Spleen (tissue), 11 donors: Measurements from ENCODE around the gene PPFIA1. TPM values are rescaled to one million over a fixed set of nuclear protein-coding genes. Genes with fewer than 3 reads are reported as not detected.
A peak's percentile ranks its signal among the peaks of the same experiment; 100 is the strongest.

Experiments used
- DNase-seq: peaks from one replicate; pipeline ENCODE4 v3.0.0-alpha.2; 2020
- H3K27ac ChIP-seq, 8 donors: fragments of 200-600 bp; sonication (generic) in 7 of 8; 1 replicate in 4 of 8; 2 replicates in 4 of 8; pipeline versions ENCODE4 v1.5.0 to v1.8.0; 2016 to 2021; ENCODE audit warnings: inconsistent platforms in 4 of 8, mild to moderate bottlenecking in 4 of 8, moderate library complexity in 1 of 8
- H3K27me3 ChIP-seq, 7 donors: fragments of 200-600 bp; sonication (generic) in 6 of 7; replicated peaks in 1 of 7; 1 replicate in 4 of 7; 2 replicates in 3 of 7; pipeline versions ENCODE4 v1.5.0 to v1.8.0; 2016 to 2021; ENCODE audit warnings: inconsistent platforms in 3 of 7, mild to moderate bottlenecking in 1 of 7
- H3K36me3 ChIP-seq, 6 donors: fragments of 200-600 bp; sonication (generic) in 5 of 6; 1 replicate in 4 of 6; 2 replicates in 2 of 6; pipeline versions ENCODE4 v1.5.0 to v1.8.0; 2016 to 2021; ENCODE audit warnings: inconsistent platforms in 2 of 6
- H3K4me1 ChIP-seq, 6 donors: fragments of 200-600 bp; sonication (generic) in 5 of 6; 1 replicate in 3 of 6; 2 replicates in 3 of 6; pipeline versions ENCODE4 v1.5.0 to v1.8.0; 2016 to 2021; ENCODE audit warnings: inconsistent platforms in 3 of 6
- H3K4me3 ChIP-seq, 8 donors: fragments of 200-600 bp; sonication (generic) in 7 of 8; 1 replicate in 4 of 8; 2 replicates in 4 of 8; pipeline versions ENCODE4 v1.5.0 to v1.8.0; 2016 to 2021; ENCODE audit warnings: inconsistent platforms in 4 of 8, mild to moderate bottlenecking in 4 of 8, moderate library complexity in 2 of 8
- H3K9me3 ChIP-seq, 8 donors: fragments of 200-600 bp; sonication (generic) in 7 of 8; 1 replicate in 4 of 8; 2 replicates in 4 of 8; pipeline versions ENCODE4 v1.5.0 to v1.8.0; 2016 to 2021; ENCODE audit warnings: inconsistent platforms in 4 of 8
- CTCF ChIP-seq, 11 experiments: fragments of 200-600 bp in 7 of 11; fragments of 450-650 bp in 4 of 11; sonication (generic) in 4 of 11; IDR thresholded peaks in 8 of 11; conservative IDR thresholded peaks in 3 of 11; 1 replicate in 7 of 11; 2 replicates in 4 of 11; pipeline versions ENCODE4 v1.4.0 to v1.8.0; 2016 to 2021; ENCODE audit warnings: antibody characterized with exemption in 11 of 11, inconsistent platforms in 4 of 11, mild to moderate bottlenecking in 1 of 11
- POLR2A ChIP-seq, 3 donors: fragments of 450-650 bp; IDR thresholded peaks; one replicate each; pipeline ENCODE4 v1.5.1; 2017; ENCODE audit warnings: antibody characterized with exemption in 3 of 3, mild to moderate bottlenecking in 1 of 3
- POLR2AphosphoS5 ChIP-seq, 3 donors: sonication (generic); formaldehyde crosslinking; IDR thresholded peaks; one replicate each; pipeline ENCODE4 v1.5.1; 2017; ENCODE audit warnings: antibody characterized with exemption in 3 of 3
- WGBS, 5 donors: extraction: QIAGEN DNeasy Blood & Tissue Kit in 3 of 5; methylation state at CpG; one replicate each; pipeline versions ENCODE4 v1.1.5 to v1.1.7; 2013 to 2018; 5-methylcytosine and 5-hydroxymethylcytosine counted together
- intact Hi-C: fragments of 100-400 bp; cut with DNase I; formaldehyde crosslinking; loops from one replicate; pipeline ENCODE4 v1.15.0; 2023; ENCODE audit warnings: low total_unique reads
- polyA plus RNA-seq, 3 donors: library from polyadenylated mRNA; stranded (reverse); fragments of 200-250 nt; gene quantifications; one replicate each; pipeline ENCODE4 v1.2.1, GENCODE V29; 2013
- total RNA-seq, 7 donors: library from RNA; depleted of rRNA in 3 of 7; stranded (reverse); fragments of >200 nt in 3 of 7; fragmentation: NEBNext Ultra II Directional in 4 of 7; extraction: Animal tissue kit (Norgen Biotek cat#: 25700) in 4 of 7; gene quantifications; one replicate each; pipeline versions ENCODE4 v1.1.0 to v1.2.1, GENCODE V29; 2016 to 2021
- donor health status: healthy with polysubstance abuse.
- donor health status: DM: no; HTN: no; CAD: no; lungs with moderate emphysema.
- donor health status: DM: no; HTN: no; CAD: no.
- donor health status: Bipolar disorder and iron deficiency.
- donor health status: healthy.
- donor health status: DM: no; HTN: no; CAD: no.
- donor health status: DM: yes; HTN: yes; CAD: no.

The PPFIA1 gene
- total and polyA plus RNA-seq, 10 donors = 7.6 to 73.5 (median 55.0) TPM

GRCh38 chr11:70304208-70304603 lies 33.7 kb downstream of the PPFIA1 start:
- 78 to 96% (median 94%) methylated on average over 2 of the region's 2 CpGs for WGBS, 5 donors
- DNase-seq = no peak
- TF ChIP-seq POLR2A (IDR thresholded peaks at IDR 0.05) = no peak
- TF ChIP-seq POLR2AphosphoS5 (IDR thresholded peaks at IDR 0.05) = no peak
- TF ChIP-seq CTCF (IDR thresholded peaks at IDR 0.05 in 8 of 11, conservative IDR thresholded peaks at IDR 0.05 in 3 of 11) = no peak
- Histone ChIP-seq H3K4me1 (peaks cover 0 to 32% (median 12%) of the 10 kb centered on the region in 6 donors), H3K9me3 (no peaks in the 10 kb centered on the region), H3K36me3 (peaks cover 0 to 97% (median 9%) of the 10 kb centered on the region in 6 donors), H3K27me3 (no peaks in the 10 kb centered on the region), H3K27ac (no peak overlapping the region), H3K4me3 (no peak overlapping the region)
- intact Hi-C loops = no loop called here

GRCh38 chr11:70305501-70305900 lies 35.0 kb downstream of the PPFIA1 start:
- no peak for TF ChIP-seq POLR2AphosphoS5 (IDR thresholded peaks at IDR 0.05)
- no peak for TF ChIP-seq CTCF (IDR thresholded peaks at IDR 0.05 in 8 of 11, conservative IDR thresholded peaks at IDR 0.05 in 3 of 11)
- TF ChIP-seq POLR2A (IDR thresholded peaks at IDR 0.05) = no peak
- 92 to 97% (median 94%) methylated on average over 3 of the region's 3 CpGs for WGBS, 5 donors
- intact Hi-C loops = no loop called here

GRCh38 chr11:70306586-70307033 lies 36.1 kb downstream of the PPFIA1 start:
- Histone ChIP-seq H3K9me3 (no peaks in the 10 kb centered on the region), H3K4me3 (no peak overlapping the region), H3K27me3 (no peaks in the 10 kb centered on the region), H3K36me3 (peaks cover 0 to 96% (median 3%) of the 10 kb centered on the region in 6 donors), H3K4me1 (peaks cover 0 to 32% (median 12%) of the 10 kb centered on the region in 6 donors), H3K27ac (peak overlapping the region in 1 of 8 donors; percentile 48)
- no peak for TF ChIP-seq CTCF (IDR thresholded peaks at IDR 0.05 in 8 of 11, conservative IDR thresholded peaks at IDR 0.05 in 3 of 11)
- no peak for TF ChIP-seq POLR2AphosphoS5 (IDR thresholded peaks at IDR 0.05)
- WGBS, 5 donors = 69 to 83% (median 76%) methylated on average over 4 of the region's 4 CpGs
- DNase-seq = no peak
- intact Hi-C loops = no loop called here

More at GRCh38 chr11:70305501-70305900, 35.0 kb downstream of the PPFIA1 start:
- no peak overlapping the region for H3K27ac ChIP-seq
- DNase-seq = no peak
- H3K9me3 ChIP-seq = no peaks in the 10 kb centered on the region
- no peak overlapping the region for H3K4me3 ChIP-seq
- peaks cover 0 to 32% (median 12%) of the 10 kb centered on the region in 6 donors for H3K4me1 ChIP-seq
- H3K36me3 ChIP-seq = peaks cover 0 to 96% (median 4%) of the 10 kb centered on the region in 6 donors
- no peaks in the 10 kb centered on the region for H3K27me3 ChIP-seq

DNA sequence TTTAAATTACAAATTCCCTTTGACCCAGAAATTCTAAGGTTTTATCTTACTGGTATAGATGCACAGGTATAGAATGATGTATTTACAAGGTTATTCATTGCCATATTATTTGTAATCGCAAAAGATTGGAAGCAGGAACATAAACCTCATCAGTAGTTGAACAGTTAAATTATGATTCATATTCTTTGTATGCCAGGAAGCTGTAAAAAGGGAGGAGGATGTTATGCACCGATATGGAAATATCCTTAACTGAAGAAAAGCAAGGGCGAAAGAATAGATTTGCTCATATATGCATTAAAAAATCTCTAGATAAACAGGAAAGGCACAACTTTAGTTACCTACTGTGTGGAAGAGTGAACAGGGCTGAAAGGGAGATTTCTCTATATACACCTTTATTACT lies 36.7 kb downstream of the PPFIA1 start:
- H3K9me3 ChIP-seq = no peaks in the 10 kb centered on the region
- TF ChIP-seq POLR2AphosphoS5 (IDR thresholded peaks at IDR 0.05) = no peak
- TF ChIP-seq POLR2A (IDR thresholded peaks at IDR 0.05) = no peak
- TF ChIP-seq CTCF (IDR thresholded peaks at IDR 0.05 in 8 of 11, conservative IDR thresholded peaks at IDR 0.05 in 3 of 11) = no peak
- peak overlapping the region in 5 of 8 donors; percentile 24 to 52 (median 39) for H3K27ac ChIP-seq
- no peak for DNase-seq
- intact Hi-C loops = no loop called here
- H3K27me3 ChIP-seq = no peaks in the 10 kb centered on the region
- H3K4me3 ChIP-seq = no peak overlapping the region
- peaks cover 0 to 31% (median 10%) of the 10 kb centered on the region in 6 donors for H3K4me1 ChIP-seq
- H3K36me3 ChIP-seq = peaks cover 0 to 95% (median 3%) of the 10 kb centered on the region in 6 donors
- 59 to 67% (median 64%) methylated on average over 3 of the region's 3 CpGs for WGBS, 5 donors
